ENCODE measurements around the gene C19orf85. TPM values are rescaled to one million over a fixed set of nuclear protein-coding genes. Genes with fewer than 3 reads are reported as not detected.

The C19orf85 gene
- total and polyA plus RNA-seq, 2 donors (not counting 1 experiment from before 2014, with no cell fraction given): not detected

- no peak overlapping the region for H3K27ac ChIP-seq (ENCODE audit: insufficient read depth, low read length)
- H3K4me3 ChIP-seq (replicated peaks in 1 of 4; ENCODE audit: control extremely low read depth in 1 of 4, insufficient read depth in 1 of 4, low read depth in 3 of 4, low read length in 4 of 4): no peak overlapping the region
- no peaks in the 10 kb centered on the region for H3K9me3 ChIP-seq (ENCODE audit: control insufficient read depth, insufficient read depth, low read depth, low read length)
- no peak for DNase-seq (ENCODE audit: low read depth in 2 of 2)
- H3K27me3 ChIP-seq (ENCODE audit: control insufficient read depth, insufficient read depth, low read length): peaks cover 5% of the 10 kb centered on the region
- no peaks in the 10 kb centered on the region for H3K79me2 ChIP-seq (ENCODE audit: control insufficient read depth, insufficient read depth, low read length)
- no peak overlapping the region for H2AFZ ChIP-seq (ENCODE audit: low read length)
- H3K36me3 ChIP-seq (ENCODE audit: control insufficient read depth, insufficient read depth, low read length): no peaks in the 10 kb centered on the region
- no peak for TF ChIP-seq EZH2 (IDR thresholded peaks at IDR 0.05; ENCODE audit: low read length, missing control alignments)
- no peak for TF ChIP-seq CTCF (conservative IDR thresholded peaks at IDR 0.05 in 1 of 2, IDR thresholded peaks at IDR 0.05 in 1 of 2; ENCODE audit: low read depth in 1 of 2, low read length in 2 of 2)
- H3K4me1 ChIP-seq (ENCODE audit: control insufficient read depth, extremely low read depth, insufficient read depth, low read length): no peaks in the 10 kb centered on the region
- H3K4me2 ChIP-seq (ENCODE audit: extremely low read depth, insufficient read depth, low read length): no peak overlapping the region
- H4K20me1 ChIP-seq (ENCODE audit: control insufficient read depth, extremely low read depth, insufficient read depth, low read length): no peaks in the 10 kb centered on the region
- H3K9ac ChIP-seq (ENCODE audit: insufficient read depth, low read length): no peak overlapping the region
These were observed 29.5 kb downstream of the C19orf85 start for GRCh38 chr19:55435020-55435419.

- no peak overlapping the region for H3K4me3 ChIP-seq (replicated peaks in 1 of 4; ENCODE audit: control extremely low read depth in 1 of 4, insufficient read depth in 1 of 4, low read depth in 3 of 4, low read length in 4 of 4)
- H3K36me3 ChIP-seq (ENCODE audit: control insufficient read depth, insufficient read depth, low read length): no peaks in the 10 kb centered on the region
- no peak overlapping the region for H3K4me2 ChIP-seq (ENCODE audit: extremely low read depth, insufficient read depth, low read length)
- H2AFZ ChIP-seq (ENCODE audit: low read length): no peak overlapping the region
- TF ChIP-seq EZH2 (IDR thresholded peaks at IDR 0.05; ENCODE audit: low read length, missing control alignments) (no peak), CTCF (conservative IDR thresholded peaks at IDR 0.05 in 1 of 2, IDR thresholded peaks at IDR 0.05 in 1 of 2; ENCODE audit: low read depth in 1 of 2, low read length in 2 of 2) (no peak)
- H3K27me3 ChIP-seq (ENCODE audit: control insufficient read depth, insufficient read depth, low read length): peaks cover 4% of the 10 kb centered on the region
- no peaks in the 10 kb centered on the region for H3K79me2 ChIP-seq (ENCODE audit: control insufficient read depth, insufficient read depth, low read length)
- no peaks in the 10 kb centered on the region for H3K9me3 ChIP-seq (ENCODE audit: control insufficient read depth, insufficient read depth, low read depth, low read length)
- no peaks in the 10 kb centered on the region for H4K20me1 ChIP-seq (ENCODE audit: control insufficient read depth, extremely low read depth, insufficient read depth, low read length)
- H3K9ac ChIP-seq (ENCODE audit: insufficient read depth, low read length): no peak overlapping the region
- H3K4me1 ChIP-seq (ENCODE audit: control insufficient read depth, extremely low read depth, insufficient read depth, low read length): no peaks in the 10 kb centered on the region
- H3K27ac ChIP-seq (ENCODE audit: insufficient read depth, low read length): no peak overlapping the region
- no peak for DNase-seq (ENCODE audit: low read depth in 2 of 2)
These were observed 30.1 kb downstream of the C19orf85 start for GRCh38 chr19:55434356-55434919.

GRCh38 chr19:55433292-55433691 lies 31.3 kb downstream of the C19orf85 start:
- no peaks in the 10 kb centered on the region for H3K79me2 ChIP-seq (ENCODE audit: control insufficient read depth, insufficient read depth, low read length)
- H3K27me3 ChIP-seq (ENCODE audit: control insufficient read depth, insufficient read depth, low read length): no peaks in the 10 kb centered on the region
- H3K9ac ChIP-seq (ENCODE audit: insufficient read depth, low read length): no peak overlapping the region
- DNase-seq (ENCODE audit: low read depth in 2 of 2): no peak
- H3K4me1 ChIP-seq (ENCODE audit: control insufficient read depth, extremely low read depth, insufficient read depth, low read length): no peaks in the 10 kb centered on the region
- no peaks in the 10 kb centered on the region for H4K20me1 ChIP-seq (ENCODE audit: control insufficient read depth, extremely low read depth, insufficient read depth, low read length)
- H3K27ac ChIP-seq (ENCODE audit: insufficient read depth, low read length): no peak overlapping the region
- H3K36me3 ChIP-seq (ENCODE audit: control insufficient read depth, insufficient read depth, low read length): no peaks in the 10 kb centered on the region
- no peak overlapping the region for H3K4me3 ChIP-seq (replicated peaks in 1 of 4; ENCODE audit: control extremely low read depth in 1 of 4, insufficient read depth in 1 of 4, low read depth in 3 of 4, low read length in 4 of 4)
- no peak overlapping the region for H3K4me2 ChIP-seq (ENCODE audit: extremely low read depth, insufficient read depth, low read length)
- H3K9me3 ChIP-seq (ENCODE audit: control insufficient read depth, insufficient read depth, low read depth, low read length): no peaks in the 10 kb centered on the region
- no peak for TF ChIP-seq EZH2 (IDR thresholded peaks at IDR 0.05; ENCODE audit: low read length, missing control alignments)
- TF ChIP-seq CTCF (conservative IDR thresholded peaks at IDR 0.05 in 1 of 2, IDR thresholded peaks at IDR 0.05 in 1 of 2; ENCODE audit: low read depth in 1 of 2, low read length in 2 of 2): no peak
- no peak overlapping the region for H2AFZ ChIP-seq (ENCODE audit: low read length)

All from fibroblast of lung (primary cell).